HG02981 (cell line): ENCODE data around the gene NLRC5.
"Not testable (repeated sequence)": the region's sequence is repeated elsewhere in the genome, so short reads cannot be mapped to it uniquely, and the experiment has no call there.

Experiments
- ATAC-seq: cut with Tn5 transposase; IDR thresholded peaks from one replicate; pipeline ENCODE4 v1.9.1; 2021; ENCODE audit warnings: mild to moderate bottlenecking, moderate library complexity; ENCODE audit not compliant: unreplicated experiment

The NLRC5 gene

GRCh38 chr16:56981729-56982271, 7.6 kb upstream of the NLRC5 start:
- no peak for ATAC-seq

GRCh38 chr16:56982695-56983094, 6.7 kb upstream of the NLRC5 start:
- no peak for ATAC-seq

DNA sequence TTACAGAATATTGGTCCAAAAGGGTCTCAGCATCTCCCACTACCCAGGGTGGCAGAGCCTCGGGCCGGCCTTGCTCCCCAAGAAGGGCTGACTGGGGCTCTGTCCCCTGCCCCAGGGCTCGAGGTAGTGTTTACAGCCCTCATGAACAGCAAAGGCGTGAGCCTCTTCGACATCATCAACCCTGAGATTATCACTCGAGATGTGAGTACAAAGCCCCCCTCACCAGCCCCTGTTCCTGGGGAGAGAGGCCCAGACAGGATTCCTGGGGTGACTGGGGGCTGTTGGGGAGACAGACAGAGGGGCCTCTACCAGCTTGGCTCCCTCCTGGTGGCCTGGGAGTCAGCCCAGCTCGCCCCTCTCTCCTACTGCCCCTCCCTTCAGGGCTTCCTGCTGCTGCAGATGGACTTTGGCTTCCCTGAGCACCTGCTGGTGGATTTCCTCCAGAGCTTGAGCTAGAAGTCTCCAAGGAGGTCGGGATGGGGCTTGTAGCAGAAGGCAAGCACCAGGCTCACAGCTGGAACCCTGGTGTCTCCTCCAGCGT, 6.1 kb upstream of the NLRC5 start:
- no peak for ATAC-seq

- ATAC-seq, result no peak
Measured at GRCh38 chr16:56984639-56985038, 4.7 kb upstream of the NLRC5 start.

GRCh38 chr16:56985288-56985961, 3.9 kb upstream of the NLRC5 start:
- no peak for ATAC-seq

DNA sequence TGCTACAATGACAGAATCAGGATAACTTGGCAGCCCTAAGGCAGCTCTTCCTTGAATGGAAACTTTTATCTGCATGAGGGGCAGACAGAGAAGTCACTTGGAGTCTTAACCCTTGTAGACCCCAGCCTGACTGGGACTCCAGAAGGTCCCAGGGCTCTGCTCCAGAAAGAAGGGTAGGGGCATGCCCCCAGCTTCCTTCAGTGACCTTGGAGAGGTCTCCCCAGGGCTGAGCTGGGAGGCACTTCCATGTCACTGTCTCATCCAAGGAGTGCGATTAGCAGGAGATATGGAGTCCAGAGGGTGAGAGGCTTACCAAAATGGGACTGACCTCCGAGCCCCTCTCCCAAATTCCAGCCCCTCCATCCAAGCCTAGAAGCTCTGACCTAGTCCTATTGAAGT, 3.4 kb upstream of the NLRC5 start:
- no peak for ATAC-seq

DNA sequence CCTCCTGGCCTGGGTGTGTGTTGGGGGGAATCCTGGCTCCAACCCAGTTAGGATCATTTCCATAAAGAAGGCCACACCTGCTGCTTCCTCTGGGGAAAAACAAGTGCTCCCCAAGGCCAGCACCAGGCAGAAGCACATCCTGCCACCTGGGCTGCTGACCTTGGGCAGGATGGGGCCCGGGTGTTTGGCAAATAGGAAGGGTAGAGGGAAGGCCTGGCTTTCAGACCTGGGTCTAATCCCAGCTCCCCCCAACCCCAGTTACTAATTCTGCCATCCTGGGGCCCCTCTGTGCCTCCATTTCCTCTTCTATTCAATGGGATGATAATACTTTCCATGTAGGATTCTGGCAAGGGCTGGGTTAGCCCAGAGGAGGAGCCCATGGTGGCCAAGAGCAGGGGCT, 3.0 kb upstream of the NLRC5 start:
- ATAC-seq, result no peak

DNA sequence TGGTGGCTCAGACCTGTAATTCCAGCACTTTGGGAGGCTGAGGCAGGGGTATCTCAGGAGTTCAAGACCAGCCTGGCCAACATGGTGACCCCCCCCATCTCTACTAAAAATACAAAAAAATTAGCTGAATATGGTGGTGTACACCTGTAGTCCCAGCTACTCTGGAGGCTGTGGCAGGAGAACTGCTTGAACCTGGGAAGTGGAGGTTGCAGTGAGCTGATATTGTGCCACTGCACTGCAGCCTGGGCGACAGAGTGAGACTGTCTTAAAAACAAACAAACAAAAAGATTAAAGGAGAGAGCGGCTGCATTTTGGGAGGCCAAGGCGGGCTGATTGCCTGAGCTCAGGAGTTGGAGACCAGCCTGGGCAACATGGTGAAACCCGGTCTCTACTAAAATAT, 2.4 kb upstream of the NLRC5 start:
- not testable (repeated sequence) for ATAC-seq

DNA sequence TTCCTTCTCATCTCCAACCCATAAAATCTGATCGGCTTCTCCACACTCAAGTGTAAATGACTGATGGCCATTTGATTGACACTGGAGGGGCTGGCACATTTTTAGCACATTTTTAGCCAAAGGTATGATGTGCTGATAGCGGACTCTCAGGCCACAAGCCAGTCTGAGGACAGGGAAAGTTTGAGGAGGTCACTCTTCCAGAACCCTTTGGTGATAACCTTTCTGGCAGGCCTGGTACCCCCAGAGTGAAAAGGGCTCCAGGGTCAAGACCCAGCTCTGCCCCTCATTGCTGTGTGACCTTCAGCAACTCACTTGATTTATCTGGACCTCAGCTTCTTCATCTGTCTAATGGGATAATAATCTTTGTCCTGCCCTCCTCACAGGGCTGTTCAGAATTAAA, 1.7 kb upstream of the NLRC5 start:
- ATAC-seq, result no peak

GRCh38 chr16:56988161-56988947, 1.0 kb upstream of the NLRC5 start:
- ATAC-seq, result no peak

DNA sequence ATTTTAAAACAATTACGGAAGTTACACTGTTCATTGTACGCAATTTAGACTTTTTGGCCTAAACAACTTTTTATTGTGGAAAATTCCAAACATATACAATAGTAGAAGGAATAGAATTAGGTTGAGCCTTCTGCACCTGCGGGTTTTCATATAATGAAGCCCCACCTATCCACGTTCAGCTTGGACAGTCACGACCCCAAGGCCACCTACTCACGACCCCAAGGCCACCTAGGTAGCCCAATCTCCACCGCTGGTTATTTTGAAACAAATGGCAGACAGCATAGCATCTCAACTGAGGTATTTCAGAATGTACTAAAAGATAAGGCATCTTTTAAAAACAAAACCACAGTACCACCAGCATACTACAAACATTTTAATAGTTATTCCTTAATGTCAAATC, 631 bp downstream of the NLRC5 start:
- no peak for ATAC-seq

DNA sequence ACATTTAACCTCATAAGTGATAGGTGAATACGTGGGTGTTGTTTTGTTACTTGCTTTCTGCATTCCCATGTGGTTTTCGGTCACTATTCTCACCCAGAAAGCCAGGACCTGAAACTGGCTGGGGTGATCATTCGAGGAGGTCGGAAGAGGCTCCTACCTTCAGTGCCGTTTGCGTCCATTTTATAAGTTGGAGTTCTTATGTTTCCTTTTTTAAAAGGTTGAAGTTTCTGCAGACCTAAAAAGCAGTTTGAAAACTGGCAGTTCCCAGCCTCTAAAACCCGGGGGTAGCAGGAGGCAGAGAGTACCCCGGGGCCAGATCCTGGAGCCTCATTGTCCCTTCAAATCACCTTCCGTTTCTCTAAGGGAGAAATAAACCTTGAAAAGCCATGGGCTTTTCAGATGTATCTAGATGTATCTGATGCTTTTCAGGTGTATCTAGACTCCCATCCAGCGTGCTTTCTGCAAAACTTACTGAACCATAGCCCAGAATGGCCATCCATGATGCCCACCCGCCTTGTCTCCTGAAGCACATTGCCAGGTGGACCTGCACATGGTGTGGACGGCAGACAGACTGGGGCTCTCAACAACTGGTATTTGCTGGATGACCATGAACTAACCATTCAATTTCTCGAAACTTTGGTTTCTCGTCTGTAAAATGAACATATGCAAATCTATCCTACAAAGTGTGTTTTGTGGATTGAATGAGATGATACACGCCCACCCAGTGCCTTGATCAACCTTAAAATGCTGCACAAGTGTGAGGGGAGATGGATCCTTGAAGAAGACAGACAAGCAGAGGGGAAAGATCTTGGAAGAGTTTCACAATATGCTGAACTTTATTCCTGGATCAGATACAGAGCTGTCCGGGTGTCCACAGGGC, 1.3 kb downstream of the NLRC5 start:
- ATAC-seq, result no peak

GRCh38 chr16:56992431-56992830, 3.1 kb downstream of the NLRC5 start:
- not testable (repeated sequence) for ATAC-seq

GRCh38 chr16:56993204-56993603, 3.8 kb downstream of the NLRC5 start:
- ATAC-seq, result no peak

- ATAC-seq, result no peak
Measured at GRCh38 chr16:56994311-56994710, 5.0 kb downstream of the NLRC5 start.

DNA sequence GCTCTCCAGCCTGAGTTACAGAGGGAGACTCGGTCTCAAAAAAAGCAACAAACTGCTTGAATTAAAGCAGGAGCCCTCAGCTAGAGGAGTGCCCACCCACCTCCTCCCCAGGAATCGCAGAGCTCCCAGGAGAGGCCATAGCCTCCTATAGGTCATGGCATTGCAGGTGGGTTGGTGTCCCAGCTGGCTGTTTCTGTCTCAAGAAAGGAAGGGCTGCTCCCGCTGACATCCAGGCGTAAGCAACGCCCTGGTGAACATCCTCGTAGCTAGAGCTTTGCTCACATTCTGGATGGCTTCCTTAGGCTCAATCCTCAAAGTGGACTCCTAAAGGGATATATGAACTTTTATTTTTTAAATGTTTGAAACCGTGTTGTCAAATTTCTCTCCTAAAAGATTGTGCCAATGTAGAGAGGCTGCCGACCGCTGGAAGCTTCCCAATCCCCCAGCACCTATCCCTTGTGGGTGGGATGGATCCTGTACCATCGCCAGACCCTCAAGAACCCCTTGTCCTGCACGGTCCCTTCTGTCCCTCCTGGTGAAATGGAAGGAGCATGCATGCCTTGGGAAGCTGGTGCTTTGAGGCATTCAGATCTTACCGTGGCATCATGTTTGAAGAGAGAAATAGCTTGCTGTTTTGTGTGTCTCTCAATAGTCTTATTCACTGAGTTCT, 5.9 kb downstream of the NLRC5 start:
- ATAC-seq, result no peak

- ATAC-seq, result no peak
Measured at GRCh38 chr16:56997264-56997663, 7.9 kb downstream of the NLRC5 start.

GRCh38 chr16:56997931-56998330, 8.6 kb downstream of the NLRC5 start:
- ATAC-seq, result no peak

- ATAC-seq, result no peak
Measured at GRCh38 chr16:56998352-56998751, 9.0 kb downstream of the NLRC5 start.

- no peak for ATAC-seq
Measured at GRCh38 chr16:56998861-56999260, 9.5 kb downstream of the NLRC5 start.
